ENCODE data around the gene SPAG6.
"Not testable (repeated sequence)": the region's sequence is repeated elsewhere in the genome, so short reads cannot be mapped to it uniquely, and the experiment has no call there.

Gene SPAG6

GRCh38 chr10:22341190-22341925, 3.9 kb upstream of the SPAG6 start:
- peak; percentile 83 for DNase-seq (ENCODE audit: low spot score)

GRCh38 chr10:22341926-22342196, 3.4 kb upstream of the SPAG6 start:
- DNase-seq (ENCODE audit: low spot score), result no peak

GRCh38 chr10:22342421-22342820, 2.9 kb upstream of the SPAG6 start:
- no peak for DNase-seq (ENCODE audit: low spot score)

- DNase-seq (ENCODE audit: low spot score), result no peak
These were observed 1.6 kb upstream of the SPAG6 start for GRCh38 chr10:22343731-22344130.

- no peak for DNase-seq (ENCODE audit: low spot score)
These were observed 1.0 kb upstream of the SPAG6 start for GRCh38 chr10:22344249-22344648.

- DNase-seq (ENCODE audit: low spot score), result no peak
These were observed 455 bp upstream of the SPAG6 start for GRCh38 chr10:22344781-22345300.

GRCh38 chr10:22346096-22346661, 883 bp downstream of the SPAG6 start:
- no peak for DNase-seq (ENCODE audit: low spot score)

- DNase-seq (ENCODE audit: low spot score), result no peak
These were observed 4.5 kb downstream of the SPAG6 start for GRCh38 chr10:22349755-22350154.

- no peak for DNase-seq (ENCODE audit: low spot score)
These were observed 5.9 kb downstream of the SPAG6 start for GRCh38 chr10:22351131-22351703.

GRCh38 chr10:22356324-22356873, 11.1 kb downstream of the SPAG6 start:
- no peak for DNase-seq (ENCODE audit: low spot score)

GRCh38 chr10:22357770-22358169, 12.5 kb downstream of the SPAG6 start:
- not testable (repeated sequence) for DNase-seq (ENCODE audit: low spot score)

GRCh38 chr10:22363305-22363704, 18.0 kb downstream of the SPAG6 start:
- no peak for DNase-seq (ENCODE audit: low spot score)

GRCh38 chr10:22364407-22365140, 19.3 kb downstream of the SPAG6 start:
- no peak for DNase-seq (ENCODE audit: low spot score)

- DNase-seq (ENCODE audit: low spot score), result no peak
These were observed 19.9 kb downstream of the SPAG6 start for GRCh38 chr10:22365233-22365632.

GRCh38 chr10:22365644-22366434, 20.5 kb downstream of the SPAG6 start:
- no peak for DNase-seq (ENCODE audit: low spot score)

- no peak for DNase-seq (ENCODE audit: low spot score)
These were observed 21.1 kb downstream of the SPAG6 start for GRCh38 chr10:22366435-22366703.

- DNase-seq (ENCODE audit: low spot score), result no peak
These were observed 21.5 kb downstream of the SPAG6 start for GRCh38 chr10:22366771-22367170.

- no peak for DNase-seq (ENCODE audit: low spot score)
These were observed 22.2 kb downstream of the SPAG6 start for GRCh38 chr10:22367471-22367870.

GRCh38 chr10:22368402-22368801, 23.1 kb downstream of the SPAG6 start:
- DNase-seq (ENCODE audit: low spot score), result no peak

GRCh38 chr10:22368981-22369380, 23.7 kb downstream of the SPAG6 start:
- no peak for DNase-seq (ENCODE audit: low spot score)

GRCh38 chr10:22369434-22370072, 24.3 kb downstream of the SPAG6 start:
- no peak for DNase-seq (ENCODE audit: low spot score)

GRCh38 chr10:22370320-22370719, 25.0 kb downstream of the SPAG6 start:
- no peak for DNase-seq (ENCODE audit: low spot score)

Measured in left forelimb (tissue), 1 donor.